ENCODE results near the gene C1orf141. TPM values are rescaled to one million over a fixed set of nuclear protein-coding genes. Genes with fewer than 3 reads are reported as not detected.

C1orf141 gene
- polyA plus RNA-seq, 3 donors = not detected

- Mint-ChIP-seq H3K4me3 (no peak overlapping the region), H3K36me3 (no peaks in the 10 kb centered on the region), H3K9me3 (peaks cover 0 to 2% (median 0%) of the 10 kb centered on the region in 7 donors), H3K27ac (no peak overlapping the region), H3K4me1 (no peaks in the 10 kb centered on the region), H3K27me3 (ENCODE audit: low read depth in 3 of 3) (peaks cover 3 to 8% (median 3%) of the 10 kb centered on the region in 3 donors)
- H3K36me3 ChIP-seq (replicated peaks in 1 of 2; ENCODE audit: control insufficient read depth in 1 of 2, insufficient read depth in 2 of 2, low read length in 2 of 2) = no peaks in the 10 kb centered on the region
- TF ChIP-seq CTCF (IDR thresholded peaks at IDR 0.05) = no peak
- H3K9me3 ChIP-seq (replicated peaks in 1 of 2; ENCODE audit: control insufficient read depth in 1 of 2, insufficient read depth in 1 of 2, low read length in 2 of 2) = no peaks in the 10 kb centered on the region
- H3K9ac ChIP-seq (ENCODE audit: insufficient read depth, low read length, poor library complexity, severe bottlenecking) = no peak overlapping the region
- no peaks in the 10 kb centered on the region for H4K20me1 ChIP-seq (ENCODE audit: insufficient read depth, low read length)
- no peak overlapping the region for H3K4me2 ChIP-seq (replicated peaks; ENCODE audit: extremely low read depth, low read length, poor library complexity, severe bottlenecking)
- H3K4me1 ChIP-seq (ENCODE audit: control insufficient read depth in 1 of 2, insufficient read depth in 2 of 2, low read length in 2 of 2) = no peaks in the 10 kb centered on the region
- H3K27me3 ChIP-seq (ENCODE audit: control insufficient read depth in 2 of 2, insufficient read depth in 2 of 2, low read length in 2 of 2) = no peaks in the 10 kb centered on the region
- WGBS (ENCODE audit: insufficient coverage) = no CpG with 5 or more reads among the region's 1 CpG
- no peak overlapping the region for H3K27ac ChIP-seq (ENCODE audit: low read depth in 1 of 2, low read length in 2 of 2)
- H3K79me2 ChIP-seq (ENCODE audit: insufficient read depth, low read length) = no peaks in the 10 kb centered on the region
- DNase-seq = no peak
- H3K4me3 ChIP-seq (replicated peaks in 1 of 3; ENCODE audit: low read depth in 2 of 3, low read length in 3 of 3) = no peak overlapping the region
- intact Hi-C loops (cut with micrococcal nuclease) = no loop called here
- peak overlapping the region; percentile 8 for H2AFZ ChIP-seq (ENCODE audit: insufficient read depth, low read depth, low read length, poor library complexity, severe bottlenecking)
Measured at GRCh38 chr1:67171978-67172377, 37.2 kb upstream of the C1orf141 start.

DNA sequence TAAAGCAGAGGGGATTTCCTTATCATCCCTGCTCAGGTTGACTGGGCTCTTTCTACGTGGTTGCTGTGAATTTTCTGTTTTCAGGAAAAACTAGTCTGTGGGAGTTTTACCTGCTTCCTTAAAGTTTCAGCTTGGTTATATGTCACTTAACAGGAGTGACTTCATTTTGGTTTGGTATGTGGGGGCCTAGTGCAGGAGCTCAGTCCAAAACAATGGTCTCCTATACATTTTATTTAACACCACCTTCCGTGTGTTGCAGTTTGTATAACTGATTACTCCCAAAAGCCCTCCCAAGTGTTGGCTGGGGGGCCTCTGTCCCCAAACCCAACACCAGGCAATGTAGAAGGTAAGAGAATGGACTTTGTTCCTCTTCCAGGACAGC, 36.8 kb upstream of the C1orf141 start:
- no peaks in the 10 kb centered on the region for H3K36me3 ChIP-seq (replicated peaks in 1 of 2; ENCODE audit: control insufficient read depth in 1 of 2, insufficient read depth in 2 of 2, low read length in 2 of 2)
- peaks cover 3 to 8% (median 3%) of the 10 kb centered on the region in 3 donors for H3K27me3 Mint-ChIP-seq (ENCODE audit: low read depth in 3 of 3)
- no peaks in the 10 kb centered on the region for H3K4me1 ChIP-seq (ENCODE audit: control insufficient read depth in 1 of 2, insufficient read depth in 2 of 2, low read length in 2 of 2)
- no peak overlapping the region for H3K9ac ChIP-seq (ENCODE audit: insufficient read depth, low read length, poor library complexity, severe bottlenecking)
- no peak overlapping the region for H3K4me3 ChIP-seq (replicated peaks in 1 of 3; ENCODE audit: low read depth in 2 of 3, low read length in 3 of 3)
- H4K20me1 ChIP-seq (ENCODE audit: insufficient read depth, low read length) = no peaks in the 10 kb centered on the region
- DNase-seq = no peak
- no peaks in the 10 kb centered on the region for H3K36me3 Mint-ChIP-seq
- no peaks in the 10 kb centered on the region for H3K4me1 Mint-ChIP-seq
- TF ChIP-seq CTCF (IDR thresholded peaks at IDR 0.05) = no peak
- H2AFZ ChIP-seq (ENCODE audit: insufficient read depth, low read depth, low read length, poor library complexity, severe bottlenecking) = peak overlapping the region; percentile 8
- no peaks in the 10 kb centered on the region for H3K79me2 ChIP-seq (ENCODE audit: insufficient read depth, low read length)
- H3K9me3 Mint-ChIP-seq = peaks cover 0 to 2% (median 0%) of the 10 kb centered on the region in 7 donors
- no peak overlapping the region for H3K27ac Mint-ChIP-seq
- no peak overlapping the region for H3K4me2 ChIP-seq (replicated peaks; ENCODE audit: extremely low read depth, low read length, poor library complexity, severe bottlenecking)
- no peak overlapping the region for H3K27ac ChIP-seq (ENCODE audit: low read depth in 1 of 2, low read length in 2 of 2)
- WGBS (ENCODE audit: insufficient coverage) = no CpG with 5 or more reads among the region's 2 CpGs
- H3K4me3 Mint-ChIP-seq = no peak overlapping the region
- intact Hi-C loops (cut with micrococcal nuclease) = no loop called here
- no peaks in the 10 kb centered on the region for H3K27me3 ChIP-seq (ENCODE audit: control insufficient read depth in 2 of 2, insufficient read depth in 2 of 2, low read length in 2 of 2)
- no peaks in the 10 kb centered on the region for H3K9me3 ChIP-seq (replicated peaks in 1 of 2; ENCODE audit: control insufficient read depth in 1 of 2, insufficient read depth in 1 of 2, low read length in 2 of 2)
